Suprapubic skin (tissue), 3 donors: ENCODE results near the gene PRKN.

Source experiments
- CTCF ChIP-seq, 2 donors: fragments of 200-600 bp in 1 of 2; fragments of 450-650 bp in 1 of 2; sonication (generic) in 1 of 2; IDR thresholded peaks; one replicate each; pipeline ENCODE4 v1.5.1; 2016 to 2019; ENCODE audit warnings: antibody characterized with exemption in 2 of 2, mild to moderate bottlenecking in 1 of 2, moderate library complexity in 1 of 2
- POLR2AphosphoS5 ChIP-seq, 3 donors: sonication (generic); formaldehyde crosslinking; IDR thresholded peaks; one replicate each; pipeline ENCODE4 v1.6.1; 2017; ENCODE audit warnings: antibody characterized with exemption in 3 of 3

GRCh38 chr6:162251257-162251656, 476.3 kb downstream of the PRKN start:
- TF ChIP-seq CTCF (IDR thresholded peaks at IDR 0.05), result no peak
- TF ChIP-seq POLR2AphosphoS5 (IDR thresholded peaks at IDR 0.05), result no peak
